HepG2 (cell line): ENCODE data around the gene WDR19. TPM values are rescaled to one million over a fixed set of nuclear protein-coding genes. Genes with fewer than 3 reads are reported as not detected.

Experiments
- BRCA1 ChIP-seq: sonication (generic); formaldehyde crosslinking; IDR thresholded peaks from 2 replicates; pipeline ENCODE4 v1.4.0; 2020; ENCODE audit warnings: missing genetic modification reagents
- CC2D1A ChIP-seq: sonication (generic); formaldehyde crosslinking; IDR thresholded peaks from 2 replicates; pipeline ENCODE4 v1.8.1; 2023; ENCODE audit warnings: mild to moderate bottlenecking, missing genetic modification reagents
- DPF2 ChIP-seq: sonication (generic); formaldehyde crosslinking; IDR thresholded peaks from 2 replicates; pipeline ENCODE4 v1.4.0; 2020; ENCODE audit warnings: mild to moderate bottlenecking, low read depth, missing genetic modification reagents, borderline replicate concordance
- ELF1 ChIP-seq: sonication (generic); formaldehyde crosslinking; IDR thresholded peaks from 2 replicates; pipeline ENCODE4 v1.4.0; 2020; ENCODE audit warnings: missing genetic modification reagents
- ELF3 ChIP-seq: IDR thresholded peaks from 2 replicates; pipeline ENCODE4 v1.6.1; 2016; ENCODE audit warnings: missing genetic modification reagents, missing compliant biosample characterization
- ELF4 ChIP-seq: sonication (generic); formaldehyde crosslinking; IDR thresholded peaks from 2 replicates; pipeline ENCODE4 v1.5.0; 2020; ENCODE audit warnings: missing genetic modification reagents, mild to moderate bottlenecking, moderate library complexity, borderline replicate concordance
- FOXA1 ChIP-seq, 2 experiments: fragments of 450-650 bp in 1 of 2; sonication (generic) in 1 of 2; formaldehyde crosslinking in 1 of 2; IDR thresholded peaks; 2 replicates each; pipeline versions ENCODE4 v1.4.0 to v1.6.1; 2016 to 2020; ENCODE audit warnings: missing genetic modification reagents in 1 of 2
- GATAD2A ChIP-seq: IDR thresholded peaks from 2 replicates; pipeline ENCODE4 v1.6.1; 2016
- HES4 ChIP-seq: sonication (generic); formaldehyde crosslinking; IDR thresholded peaks from 2 replicates; pipeline ENCODE4 v1.9.0; 2021; ENCODE audit warnings: mild to moderate bottlenecking, missing genetic modification reagents, borderline replicate concordance
- NCOA5 ChIP-seq: sonication (generic); formaldehyde crosslinking; IDR thresholded peaks from 2 replicates; pipeline ENCODE4 v1.4.0; 2020; ENCODE audit warnings: missing genetic modification reagents
- NR1H2 ChIP-seq: sonication (generic); formaldehyde crosslinking; IDR thresholded peaks from 2 replicates; pipeline ENCODE4 v1.8.1; 2022; ENCODE audit warnings: low read depth, missing genetic modification reagents, borderline replicate concordance
- POLR2AphosphoS2 ChIP-seq: IDR thresholded peaks from 2 replicates; pipeline ENCODE4 v1.6.1; 2011; ENCODE audit warnings: low read depth, low read length, improper control_type of control experiment
- RNF2 ChIP-seq: fragments of 450-650 bp; conservative IDR thresholded peaks from 2 replicates; pipeline ENCODE4 v1.6.1; 2016; ENCODE audit warnings: low read depth
- STAG1 ChIP-seq: sonication (generic); formaldehyde crosslinking; IDR thresholded peaks from 2 replicates; pipeline ENCODE4 v1.4.0; 2020; ENCODE audit warnings: missing genetic modification reagents
- ZNF432 ChIP-seq: sonication (generic); formaldehyde crosslinking; IDR thresholded peaks from 2 replicates; pipeline ENCODE4 v1.5.0; 2020; ENCODE audit warnings: missing genetic modification reagents, mild to moderate bottlenecking, borderline replicate concordance
- ZNF598 ChIP-seq: sonication (generic); formaldehyde crosslinking; IDR thresholded peaks from 2 replicates; pipeline ENCODE4 v1.5.1; 2020; ENCODE audit warnings: mild to moderate bottlenecking, missing genetic modification reagents, borderline replicate concordance
- ZNF615 ChIP-seq: sonication (generic); formaldehyde crosslinking; IDR thresholded peaks from 2 replicates; pipeline ENCODE4 v1.5.0; 2020; ENCODE audit warnings: mild to moderate bottlenecking, missing genetic modification reagents, borderline replicate concordance
- ZSCAN9 ChIP-seq: IDR thresholded peaks from 2 replicates; pipeline ENCODE4 v1.6.1; 2016; ENCODE audit warnings: borderline replicate concordance
- polyA plus RNA-seq, 8 experiments: library from polyadenylated mRNA; depleted of rRNA in 3 of 8; stranded (reverse) in 7 of 8; unstranded in 1 of 8; fragments of >200 nt; fragmentation: Illumina TruSeq in 4 of 8; extraction: Trizol in 4 of 8; gene quantifications; 2 replicates each; pipeline versions ENCODE4 v1.2.1 to v1.2.3, GENCODE V29; 2011 to 2016; ENCODE audit warnings: low read depth in 4 of 8, missing spikeins in 1 of 8, mixed read lengths in 1 of 8; ENCODE audit not compliant: insufficient read depth in 1 of 8
- total RNA-seq, 5 experiments: library from RNA; depleted of rRNA; stranded (reverse); fragments of >200 nt; fragmentation: Illumina TruSeq; extraction: Trizol; gene quantifications; 2 replicates each; pipeline ENCODE4 v1.2.3, GENCODE V29; 2016; ENCODE audit warnings: low read depth in 1 of 5
- TF ChIP-seq, protein P1 (sequence below): sonication (generic); formaldehyde crosslinking; conservative IDR thresholded peaks from 2 replicates; pipeline ENCODE4 v1.4.0; 2020; ENCODE audit warnings: missing genetic modification reagents
- TF ChIP-seq, protein P2 (sequence below): sonication (generic); formaldehyde crosslinking; IDR thresholded peaks from 2 replicates; pipeline ENCODE4 v1.8.1; 2022; ENCODE audit warnings: mild to moderate bottlenecking, missing genetic modification reagents
- TF ChIP-seq, protein P3 (sequence below): IDR thresholded peaks from 2 replicates; pipeline ENCODE4 v1.4.0; 2020; ENCODE audit warnings: mild to moderate bottlenecking, missing genetic modification reagents
- TF ChIP-seq, protein P4 (sequence below): IDR thresholded peaks from 2 replicates; pipeline ENCODE4 v1.6.1; 2016; ENCODE audit warnings: low read depth

WDR19 gene
- total and polyA plus RNA-seq, 2 of the 13 experiments (the other 11 are each of a cell fraction or from before 2014, with no cell fraction given), result 22.9 to 34.1 TPM

DNA sequence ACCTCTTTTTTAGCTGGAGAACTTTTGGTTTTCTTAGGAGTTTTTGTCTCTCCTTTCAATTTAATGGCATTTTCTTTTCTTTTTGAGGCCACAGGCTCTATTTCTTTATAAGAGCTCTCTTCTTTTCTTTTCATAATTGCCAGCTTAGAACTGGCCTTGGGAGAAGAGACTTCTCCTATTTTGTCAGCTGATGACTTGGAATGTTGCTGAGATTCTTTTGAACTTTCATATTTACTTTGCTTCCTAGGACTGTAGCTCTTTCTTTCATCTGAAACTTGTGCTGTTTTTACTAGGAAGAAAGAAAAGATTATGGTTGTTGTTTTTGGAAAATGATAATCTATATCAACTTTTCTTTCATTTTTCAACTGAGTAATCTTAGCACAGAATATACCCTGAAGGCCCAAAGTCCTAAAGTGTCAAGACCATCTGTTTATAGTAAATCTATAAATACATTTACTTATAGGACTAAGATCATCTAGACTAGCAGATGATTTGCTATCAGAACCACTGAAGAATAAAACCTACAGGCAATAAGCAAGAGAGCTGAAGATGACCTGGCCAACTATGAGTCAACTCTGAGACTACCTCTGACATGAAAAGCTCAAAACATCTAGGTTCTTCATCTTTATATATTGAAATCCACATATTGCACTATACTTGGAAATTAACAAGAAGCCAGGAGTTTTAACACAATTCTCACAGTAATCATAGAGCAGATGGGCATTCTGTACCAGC, 138.2 kb downstream of the WDR19 start (continued):
- no peak for TF ChIP-seq ZNF432 (CRISPR knock-in tag)
- TF ChIP-seq POLR2AphosphoS2, result no peak
- TF ChIP-seq DPF2 (CRISPR knock-in tag), result no peak
- TF ChIP-seq, protein P1, sequence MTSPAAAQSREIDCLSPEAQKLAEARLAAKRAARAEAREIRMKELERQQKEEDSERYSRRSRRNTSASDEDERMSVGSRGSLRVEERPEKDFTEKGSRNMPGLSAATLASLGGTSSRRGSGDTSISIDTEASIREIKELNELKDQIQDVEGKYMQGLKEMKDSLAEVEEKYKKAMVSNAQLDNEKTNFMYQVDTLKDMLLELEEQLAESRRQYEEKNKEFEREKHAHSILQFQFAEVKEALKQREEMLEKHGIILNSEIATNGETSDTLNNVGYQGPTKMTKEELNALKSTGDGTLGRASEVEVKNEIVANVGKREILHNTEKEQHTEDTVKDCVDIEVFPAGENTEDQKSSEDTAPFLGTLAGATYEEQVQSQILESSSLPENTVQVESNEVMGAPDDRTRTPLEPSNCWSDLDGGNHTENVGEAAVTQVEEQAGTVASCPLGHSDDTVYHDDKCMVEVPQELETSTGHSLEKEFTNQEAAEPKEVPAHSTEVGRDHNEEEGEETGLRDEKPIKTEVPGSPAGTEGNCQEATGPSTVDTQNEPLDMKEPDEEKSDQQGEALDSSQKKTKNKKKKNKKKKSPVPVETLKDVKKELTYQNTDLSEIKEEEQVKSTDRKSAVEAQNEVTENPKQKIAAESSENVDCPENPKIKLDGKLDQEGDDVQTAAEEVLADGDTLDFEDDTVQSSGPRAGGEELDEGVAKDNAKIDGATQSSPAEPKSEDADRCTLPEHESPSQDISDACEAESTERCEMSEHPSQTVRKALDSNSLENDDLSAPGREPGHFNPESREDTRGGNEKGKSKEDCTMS (CRISPR knock-in tag), result no peak
- TF ChIP-seq, protein P2, sequence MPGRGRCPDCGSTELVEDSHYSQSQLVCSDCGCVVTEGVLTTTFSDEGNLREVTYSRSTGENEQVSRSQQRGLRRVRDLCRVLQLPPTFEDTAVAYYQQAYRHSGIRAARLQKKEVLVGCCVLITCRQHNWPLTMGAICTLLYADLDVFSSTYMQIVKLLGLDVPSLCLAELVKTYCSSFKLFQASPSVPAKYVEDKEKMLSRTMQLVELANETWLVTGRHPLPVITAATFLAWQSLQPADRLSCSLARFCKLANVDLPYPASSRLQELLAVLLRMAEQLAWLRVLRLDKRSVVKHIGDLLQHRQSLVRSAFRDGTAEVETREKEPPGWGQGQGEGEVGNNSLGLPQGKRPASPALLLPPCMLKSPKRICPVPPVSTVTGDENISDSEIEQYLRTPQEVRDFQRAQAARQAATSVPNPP (CRISPR knock-in tag), result no peak
- no peak for TF ChIP-seq ELF4
- no peak for TF ChIP-seq ELF1
- TF ChIP-seq ZNF615 (CRISPR knock-in tag), result no peak
- TF ChIP-seq STAG1 (CRISPR knock-in tag), result no peak
- TF ChIP-seq RNF2, result no peak
- TF ChIP-seq, protein P3, sequence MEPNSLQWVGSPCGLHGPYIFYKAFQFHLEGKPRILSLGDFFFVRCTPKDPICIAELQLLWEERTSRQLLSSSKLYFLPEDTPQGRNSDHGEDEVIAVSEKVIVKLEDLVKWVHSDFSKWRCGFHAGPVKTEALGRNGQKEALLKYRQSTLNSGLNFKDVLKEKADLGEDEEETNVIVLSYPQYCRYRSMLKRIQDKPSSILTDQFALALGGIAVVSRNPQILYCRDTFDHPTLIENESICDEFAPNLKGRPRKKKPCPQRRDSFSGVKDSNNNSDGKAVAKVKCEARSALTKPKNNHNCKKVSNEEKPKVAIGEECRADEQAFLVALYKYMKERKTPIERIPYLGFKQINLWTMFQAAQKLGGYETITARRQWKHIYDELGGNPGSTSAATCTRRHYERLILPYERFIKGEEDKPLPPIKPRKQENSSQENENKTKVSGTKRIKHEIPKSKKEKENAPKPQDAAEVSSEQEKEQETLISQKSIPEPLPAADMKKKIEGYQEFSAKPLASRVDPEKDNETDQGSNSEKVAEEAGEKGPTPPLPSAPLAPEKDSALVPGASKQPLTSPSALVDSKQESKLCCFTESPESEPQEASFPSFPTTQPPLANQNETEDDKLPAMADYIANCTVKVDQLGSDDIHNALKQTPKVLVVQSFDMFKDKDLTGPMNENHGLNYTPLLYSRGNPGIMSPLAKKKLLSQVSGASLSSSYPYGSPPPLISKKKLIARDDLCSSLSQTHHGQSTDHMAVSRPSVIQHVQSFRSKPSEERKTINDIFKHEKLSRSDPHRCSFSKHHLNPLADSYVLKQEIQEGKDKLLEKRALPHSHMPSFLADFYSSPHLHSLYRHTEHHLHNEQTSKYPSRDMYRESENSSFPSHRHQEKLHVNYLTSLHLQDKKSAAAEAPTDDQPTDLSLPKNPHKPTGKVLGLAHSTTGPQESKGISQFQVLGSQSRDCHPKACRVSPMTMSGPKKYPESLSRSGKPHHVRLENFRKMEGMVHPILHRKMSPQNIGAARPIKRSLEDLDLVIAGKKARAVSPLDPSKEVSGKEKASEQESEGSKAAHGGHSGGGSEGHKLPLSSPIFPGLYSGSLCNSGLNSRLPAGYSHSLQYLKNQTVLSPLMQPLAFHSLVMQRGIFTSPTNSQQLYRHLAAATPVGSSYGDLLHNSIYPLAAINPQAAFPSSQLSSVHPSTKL (CRISPR knock-in tag), result peak; percentile 51
- no peak for TF ChIP-seq FOXA1 (IDR thresholded peaks at IDR 0.05)
- TF ChIP-seq FOXA1 (CRISPR knock-in tag; IDR thresholded peaks at IDR 0.05), result peak; percentile 66
- TF ChIP-seq, protein P4, sequence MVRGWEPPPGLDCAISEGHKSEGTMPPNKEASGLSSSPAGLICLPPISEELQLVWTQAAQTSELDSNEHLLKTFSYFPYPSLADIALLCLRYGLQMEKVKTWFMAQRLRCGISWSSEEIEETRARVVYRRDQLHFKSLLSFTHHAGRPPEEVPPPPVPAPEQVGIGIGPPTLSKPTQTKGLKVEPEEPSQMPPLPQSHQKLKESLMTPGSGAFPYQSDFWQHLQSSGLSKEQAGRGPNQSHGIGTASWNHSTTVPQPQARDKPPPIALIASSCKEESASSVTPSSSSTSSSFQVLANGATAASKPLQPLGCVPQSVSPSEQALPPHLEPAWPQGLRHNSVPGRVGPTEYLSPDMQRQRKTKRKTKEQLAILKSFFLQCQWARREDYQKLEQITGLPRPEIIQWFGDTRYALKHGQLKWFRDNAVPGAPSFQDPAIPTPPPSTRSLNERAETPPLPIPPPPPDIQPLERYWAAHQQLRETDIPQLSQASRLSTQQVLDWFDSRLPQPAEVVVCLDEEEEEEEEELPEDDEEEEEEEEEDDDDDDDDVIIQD, result no peak
- no peak for TF ChIP-seq HES4 (CRISPR knock-in tag)
- no peak for TF ChIP-seq CC2D1A (CRISPR knock-in tag)
- 0 out of 2 replicates have a peak, but pooled peaks have one; percentile 37 for TF ChIP-seq GATAD2A (CRISPR knock-in tag)
- TF ChIP-seq BRCA1 (CRISPR knock-in tag), result no peak
- no peak for TF ChIP-seq ELF3
- TF ChIP-seq NCOA5 (CRISPR knock-in tag), result no peak
- TF ChIP-seq ZSCAN9 (CRISPR knock-in tag), result no peak
- TF ChIP-seq NR1H2, result no peak
- TF ChIP-seq ZNF598 (CRISPR knock-in tag), result no peak
